ENCODE results near the gene LRG1.

GRCh38 chr19:4580961-4581665, 41.3 kb upstream of the LRG1 start:
- TF ChIP-seq CTCF (IDR thresholded peaks at IDR 0.05 in 8 of 11, conservative IDR thresholded peaks at IDR 0.05 in 3 of 11) (no peak), POLR2A (IDR thresholded peaks at IDR 0.05) (no peak)

Measured in spleen (tissue), 7 donors.